NB4 (cell line): ENCODE results near the gene UBE2J2.

ENCODE experiments used
- MYC ChIP-seq: IDR thresholded peaks from 2 replicates; pipeline ENCODE4 v1.6.1; 2011; ENCODE audit warnings: low read depth, low read length
- POLR2A ChIP-seq: IDR thresholded peaks from 2 replicates; pipeline ENCODE4 v1.6.1; 2011; ENCODE audit warnings: mild to moderate bottlenecking; ENCODE audit not compliant: insufficient read length; ENCODE audit errors: extremely low read depth
- TF ChIP-seq, protein P1 (sequence below): IDR thresholded peaks from one replicate; pipeline ENCODE4 v1.5.1; 2012; ENCODE audit warnings: low read depth, low read length
- TF ChIP-seq, protein P2 (sequence below): IDR thresholded peaks from 2 replicates; pipeline ENCODE4 v1.6.1; 2011; ENCODE audit warnings: low read depth, low read length

DNA sequence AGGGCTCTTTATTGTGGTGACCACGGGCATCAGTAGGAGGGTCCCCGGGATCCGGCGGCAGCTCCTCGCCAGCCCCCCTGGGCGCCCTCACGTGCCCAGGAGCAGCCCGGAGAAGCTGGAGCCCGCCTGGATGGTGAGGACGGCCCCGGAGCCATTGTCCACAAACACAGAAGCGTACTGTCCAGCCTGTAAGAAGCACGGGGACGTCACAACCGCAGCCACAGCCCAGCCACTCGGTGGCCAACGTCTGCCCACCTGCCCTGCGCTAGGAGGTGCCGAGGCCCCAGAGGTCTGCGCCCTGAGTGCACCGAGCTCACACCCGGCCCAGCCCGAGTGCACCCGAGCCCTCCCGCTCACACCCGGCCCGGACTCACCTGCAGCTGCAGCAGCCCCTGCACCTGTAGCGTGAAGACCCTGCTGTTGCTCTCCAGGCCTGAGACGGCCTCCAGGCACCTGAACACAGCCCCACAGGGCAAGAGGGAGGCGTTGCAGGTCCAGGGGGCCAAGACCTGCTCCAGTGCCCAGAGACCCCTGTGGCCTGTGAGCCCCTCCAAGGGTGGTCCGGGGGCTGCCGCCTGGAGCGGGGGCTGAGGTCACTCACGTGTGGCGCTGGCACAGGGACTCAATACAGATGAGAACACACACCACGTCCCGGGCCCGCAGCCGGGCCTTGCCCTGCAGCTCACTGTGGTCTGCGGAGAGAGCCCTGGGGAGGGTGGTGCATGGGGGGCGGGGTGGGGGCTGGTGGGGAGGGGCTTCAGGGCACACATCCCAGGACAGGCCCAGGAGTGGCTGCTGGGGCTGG is 31.0 kb downstream of the UBE2J2 start:
- TF ChIP-seq, protein P1, sequence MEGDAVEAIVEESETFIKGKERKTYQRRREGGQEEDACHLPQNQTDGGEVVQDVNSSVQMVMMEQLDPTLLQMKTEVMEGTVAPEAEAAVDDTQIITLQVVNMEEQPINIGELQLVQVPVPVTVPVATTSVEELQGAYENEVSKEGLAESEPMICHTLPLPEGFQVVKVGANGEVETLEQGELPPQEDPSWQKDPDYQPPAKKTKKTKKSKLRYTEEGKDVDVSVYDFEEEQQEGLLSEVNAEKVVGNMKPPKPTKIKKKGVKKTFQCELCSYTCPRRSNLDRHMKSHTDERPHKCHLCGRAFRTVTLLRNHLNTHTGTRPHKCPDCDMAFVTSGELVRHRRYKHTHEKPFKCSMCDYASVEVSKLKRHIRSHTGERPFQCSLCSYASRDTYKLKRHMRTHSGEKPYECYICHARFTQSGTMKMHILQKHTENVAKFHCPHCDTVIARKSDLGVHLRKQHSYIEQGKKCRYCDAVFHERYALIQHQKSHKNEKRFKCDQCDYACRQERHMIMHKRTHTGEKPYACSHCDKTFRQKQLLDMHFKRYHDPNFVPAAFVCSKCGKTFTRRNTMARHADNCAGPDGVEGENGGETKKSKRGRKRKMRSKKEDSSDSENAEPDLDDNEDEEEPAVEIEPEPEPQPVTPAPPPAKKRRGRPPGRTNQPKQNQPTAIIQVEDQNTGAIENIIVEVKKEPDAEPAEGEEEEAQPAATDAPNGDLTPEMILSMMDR, result no peak
- no peak for TF ChIP-seq POLR2A
- TF ChIP-seq, protein P2, sequence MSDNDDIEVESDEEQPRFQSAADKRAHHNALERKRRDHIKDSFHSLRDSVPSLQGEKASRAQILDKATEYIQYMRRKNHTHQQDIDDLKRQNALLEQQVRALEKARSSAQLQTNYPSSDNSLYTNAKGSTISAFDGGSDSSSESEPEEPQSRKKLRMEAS, result no peak
- no peak for TF ChIP-seq MYC
